GM11168 (cell line): ENCODE data around the gene SGMS1.
"Not testable (repeated sequence)": the region's sequence is repeated elsewhere in the genome, so short reads cannot be mapped to it uniquely, and the experiment has no call there.

Experiments used
- in situ Hi-C: fragments of 300-500 bp; cut with MboI; formaldehyde crosslinking; loops from one replicate; pipeline ENCODE4 v1.12.0; 2022; ENCODE audit warnings: low sequenced_read_pairs; ENCODE audit not compliant: unreplicated experiment

Gene SGMS1

GRCh38 chr10:50358925-50359687 lies 264.6 kb downstream of the SGMS1 start:
- in situ Hi-C loops = no loop called here

GRCh38 chr10:50358411-50358810 lies 265.3 kb downstream of the SGMS1 start:
- in situ Hi-C loops = no loop called here

DNA sequence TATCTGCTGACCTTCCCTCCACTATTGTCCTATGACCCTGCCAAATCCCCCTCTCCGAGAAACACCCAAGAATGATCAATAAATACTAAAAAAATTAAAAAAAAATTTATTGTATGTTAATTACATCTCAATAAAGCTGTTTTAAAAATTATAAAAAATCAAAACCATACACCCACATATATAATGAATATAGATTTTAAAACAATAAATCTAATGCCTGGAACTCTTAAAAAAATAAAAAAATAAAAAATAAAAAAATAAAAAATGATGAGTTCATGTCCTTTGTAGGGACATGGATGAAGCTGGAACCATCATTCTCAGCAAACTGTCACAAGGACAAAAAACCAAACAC lies 267.3 kb downstream of the SGMS1 start:
- in situ Hi-C loops = not testable (repeated sequence)

GRCh38 chr10:50355693-50356480 lies 267.9 kb downstream of the SGMS1 start:
- in situ Hi-C loops = not testable (repeated sequence)

- in situ Hi-C loops = no loop called here
Measured at GRCh38 chr10:50351483-50352146, 272.1 kb downstream of the SGMS1 start.

DNA sequence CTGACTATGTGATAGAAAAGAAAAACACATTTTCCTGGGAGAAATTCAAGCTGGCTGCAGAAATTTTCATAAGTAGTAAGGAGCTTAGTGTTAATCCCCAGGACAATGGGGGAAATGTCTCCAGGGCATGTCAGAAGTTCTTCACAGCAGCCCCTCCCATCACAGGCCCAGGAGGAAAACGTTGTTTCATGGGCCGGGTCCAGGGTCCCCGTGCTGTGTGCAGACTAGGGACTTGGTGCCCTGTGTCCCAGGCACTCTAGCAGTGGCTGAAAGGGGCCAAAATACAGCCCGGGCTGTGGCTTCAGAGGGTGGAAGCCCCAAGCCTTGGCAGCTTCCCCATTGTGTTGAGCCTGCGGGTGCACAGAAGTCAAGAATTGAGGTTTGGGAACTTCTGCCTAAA lies 273.4 kb downstream of the SGMS1 start:
- in situ Hi-C loops = no loop called here

- in situ Hi-C loops = no loop called here
Measured at GRCh38 chr10:50349554-50349953, 274.2 kb downstream of the SGMS1 start.

DNA sequence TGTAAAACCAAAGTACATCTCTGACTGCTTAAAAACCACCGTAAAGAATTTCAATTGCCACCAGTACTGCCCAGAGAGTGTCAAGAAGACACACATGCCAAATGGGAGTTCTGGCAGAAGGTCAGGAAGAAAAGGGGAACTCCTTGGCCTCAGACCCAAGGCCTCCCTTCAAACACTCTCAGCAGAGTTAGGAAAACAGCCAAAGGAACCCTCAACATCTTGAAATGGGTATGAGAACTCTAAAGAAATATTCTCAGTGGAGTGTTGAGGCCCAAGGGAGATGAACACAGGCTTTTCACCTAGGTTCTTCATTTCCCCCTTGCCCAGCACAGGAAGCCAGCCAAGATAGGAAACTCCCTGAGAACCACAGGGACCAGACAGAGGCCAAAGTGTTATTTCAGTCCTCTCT lies 276.4 kb downstream of the SGMS1 start:
- in situ Hi-C loops = no loop called here

GRCh38 chr10:50346942-50347341 lies 276.8 kb downstream of the SGMS1 start:
- in situ Hi-C loops = no loop called here

- in situ Hi-C loops = no loop called here
Measured at GRCh38 chr10:50345545-50345944, 278.2 kb downstream of the SGMS1 start.

GRCh38 chr10:50343702-50344331 lies 279.9 kb downstream of the SGMS1 start:
- in situ Hi-C loops = no loop called here

DNA sequence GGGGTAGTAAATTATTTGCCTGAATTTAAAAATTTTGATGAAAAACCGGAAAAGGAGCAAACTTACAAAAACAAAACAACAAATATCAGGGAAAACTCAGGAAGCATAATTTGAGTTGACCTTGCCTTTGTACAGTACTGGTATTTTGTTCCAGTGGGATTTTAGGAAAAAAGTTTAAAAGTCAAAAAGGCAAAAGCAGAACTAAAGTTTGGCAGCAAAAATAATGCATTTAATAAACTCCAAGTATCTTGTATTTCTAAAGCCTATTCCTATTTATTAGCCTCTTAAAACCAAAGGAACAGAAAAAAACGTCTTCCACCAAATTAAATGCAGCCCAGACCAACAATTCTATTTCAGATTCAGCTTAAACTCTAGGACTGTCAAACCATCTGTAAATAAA lies 281.8 kb downstream of the SGMS1 start:
- in situ Hi-C loops = no loop called here

DNA sequence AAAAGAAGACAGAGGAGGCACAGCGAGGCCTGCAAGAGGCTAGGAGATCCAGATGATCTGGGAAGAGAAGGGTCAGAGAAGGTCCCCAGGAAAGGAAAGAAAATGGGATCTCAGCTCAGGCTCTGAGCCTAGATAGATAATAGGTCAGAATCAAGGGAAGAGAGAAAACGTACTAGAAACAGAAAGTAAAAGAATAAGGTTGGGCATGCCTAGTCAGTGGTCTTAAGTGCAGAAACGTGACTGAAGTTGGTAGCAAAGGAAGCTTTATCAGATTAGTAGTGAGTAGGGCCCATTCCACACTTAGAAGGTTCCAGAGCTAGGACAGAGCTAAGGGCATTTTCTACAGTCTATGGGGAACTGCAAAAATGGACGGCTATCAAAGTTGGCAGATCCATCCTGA lies 287.6 kb downstream of the SGMS1 start:
- in situ Hi-C loops = no loop called here

DNA sequence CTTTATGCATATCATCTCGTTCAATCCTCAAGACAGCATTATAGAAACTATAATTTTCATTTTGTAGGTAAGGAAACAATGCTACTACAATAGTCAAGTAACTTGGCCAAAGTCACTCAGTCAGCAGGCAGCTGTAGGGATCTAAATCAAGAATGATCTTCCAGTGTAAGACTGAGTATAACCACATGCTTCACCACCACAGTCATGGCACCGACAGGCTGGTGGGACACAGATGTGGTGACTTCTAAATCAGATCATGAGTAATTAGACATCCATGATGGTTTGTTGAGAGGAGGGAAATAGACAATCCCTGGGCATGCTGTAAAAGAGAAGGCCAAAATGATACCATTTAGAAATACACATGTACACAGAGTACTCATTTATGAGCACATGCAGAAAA lies 288.4 kb downstream of the SGMS1 start:
- in situ Hi-C loops = no loop called here

GRCh38 chr10:50334273-50334672 lies 289.5 kb downstream of the SGMS1 start:
- in situ Hi-C loops = no loop called here

DNA sequence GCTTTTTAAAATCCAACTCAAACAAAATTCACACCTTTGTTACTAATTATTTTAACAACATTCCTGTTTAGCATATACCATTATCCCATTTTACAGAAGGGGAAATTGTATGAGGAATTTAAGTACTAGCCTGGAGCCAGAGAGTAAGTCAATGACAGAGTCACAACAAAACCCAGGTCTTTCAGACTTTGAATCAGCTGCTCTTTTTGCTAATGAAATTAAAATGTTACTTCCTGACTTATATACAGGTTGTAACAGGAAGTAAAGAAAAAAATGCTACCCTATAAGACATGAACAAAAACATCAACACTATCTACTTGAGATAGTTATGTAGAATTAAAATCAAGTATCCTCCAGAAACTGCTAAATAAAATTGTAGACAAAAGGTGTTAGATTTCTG lies 289.9 kb downstream of the SGMS1 start:
- in situ Hi-C loops = no loop called here

- in situ Hi-C loops = no loop called here
Measured at GRCh38 chr10:50332108-50332842, 291.5 kb downstream of the SGMS1 start.

- in situ Hi-C loops = no loop called here
Measured at GRCh38 chr10:50331486-50331885, 292.3 kb downstream of the SGMS1 start.

- in situ Hi-C loops = no loop called here
Measured at GRCh38 chr10:50326757-50327701, 296.7 kb downstream of the SGMS1 start.
